ENCODE results near the gene KCTD16.

KCTD16 gene

GRCh38 chr5:144284931-144285502, 114.3 kb downstream of the KCTD16 start:
- DNase-seq (ENCODE audit: low spot score): no peak

DNA sequence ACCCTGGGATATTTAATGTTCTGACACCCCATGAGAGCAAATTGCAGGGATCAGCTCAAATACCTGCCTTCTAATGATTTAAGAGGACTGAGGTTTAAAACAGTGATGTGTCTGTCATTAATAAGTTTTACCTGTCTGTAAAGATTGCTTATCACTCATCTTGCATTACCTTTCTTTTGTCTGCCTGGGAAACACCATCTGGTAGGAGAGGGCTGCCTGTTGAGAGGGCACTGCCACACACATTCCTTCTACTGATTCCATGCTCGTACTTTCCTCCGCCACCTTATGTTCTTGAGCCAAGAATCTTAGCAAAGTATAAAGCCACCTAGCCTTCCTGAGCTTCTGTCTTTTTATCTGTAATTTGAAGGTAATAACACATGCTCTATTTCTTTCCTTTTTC, 118.6 kb downstream of the KCTD16 start:
- DNase-seq (ENCODE audit: low spot score): no peak

DNA sequence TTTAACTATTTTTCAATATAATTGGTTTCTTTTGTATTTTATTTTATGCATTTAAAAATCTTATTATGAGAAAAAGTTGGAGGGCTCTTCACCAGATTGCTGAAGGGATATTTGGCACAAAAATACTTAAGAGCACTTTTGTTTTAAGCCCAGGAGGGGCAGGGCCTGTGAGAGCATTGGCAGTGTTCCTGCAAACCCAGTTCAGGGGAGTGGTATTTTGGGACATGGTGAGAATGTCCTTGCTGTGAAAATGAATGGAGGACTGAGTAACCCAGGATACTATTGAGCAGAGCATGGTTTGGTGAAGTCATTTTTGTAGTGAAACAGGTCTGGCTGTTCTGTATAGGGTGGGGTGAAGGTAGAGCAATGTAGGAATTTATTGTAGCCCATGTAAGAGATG, 121.4 kb downstream of the KCTD16 start:
- DNase-seq (ENCODE audit: low spot score): no peak

DNA sequence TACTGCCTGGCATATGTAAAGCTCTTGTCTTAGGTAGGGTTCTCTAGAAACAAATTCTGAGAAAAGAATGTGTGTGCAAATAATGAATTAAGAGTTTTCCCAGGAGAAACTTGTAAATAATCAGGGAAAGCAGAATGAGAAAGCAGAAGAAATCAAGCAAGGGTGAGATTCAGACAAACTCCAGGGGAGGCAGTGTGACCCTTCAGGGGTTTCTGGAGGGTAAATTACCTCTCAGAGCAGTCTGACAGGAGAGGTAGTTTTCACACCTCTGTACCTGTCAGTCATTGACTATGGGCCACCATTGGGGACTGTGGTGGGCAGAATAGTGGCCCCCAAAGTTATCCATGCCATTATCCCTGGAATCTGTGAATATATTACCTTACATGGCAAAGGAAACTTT, 124.6 kb downstream of the KCTD16 start:
- DNase-seq (ENCODE audit: low spot score): no peak

DNA sequence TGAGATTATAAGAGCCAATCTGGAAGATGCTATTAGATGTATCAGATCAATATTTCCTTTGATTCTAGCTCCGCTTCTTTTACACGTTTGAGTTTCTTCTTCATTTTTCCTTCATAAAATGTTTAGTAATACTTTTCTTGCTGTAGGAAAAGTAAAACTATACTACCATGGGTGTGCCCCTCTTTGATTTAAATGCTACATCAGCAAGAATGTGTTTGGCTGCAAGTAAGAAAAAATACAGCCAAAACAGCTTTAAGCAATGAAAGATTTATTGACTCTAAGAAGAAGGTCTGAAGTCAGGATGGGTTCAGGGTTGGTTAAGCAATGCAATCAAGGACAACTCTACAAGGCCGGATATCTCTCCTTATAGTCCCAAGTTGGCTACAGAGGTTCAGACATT, 126.4 kb downstream of the KCTD16 start:
- no peak for DNase-seq (ENCODE audit: low spot score)

DNA sequence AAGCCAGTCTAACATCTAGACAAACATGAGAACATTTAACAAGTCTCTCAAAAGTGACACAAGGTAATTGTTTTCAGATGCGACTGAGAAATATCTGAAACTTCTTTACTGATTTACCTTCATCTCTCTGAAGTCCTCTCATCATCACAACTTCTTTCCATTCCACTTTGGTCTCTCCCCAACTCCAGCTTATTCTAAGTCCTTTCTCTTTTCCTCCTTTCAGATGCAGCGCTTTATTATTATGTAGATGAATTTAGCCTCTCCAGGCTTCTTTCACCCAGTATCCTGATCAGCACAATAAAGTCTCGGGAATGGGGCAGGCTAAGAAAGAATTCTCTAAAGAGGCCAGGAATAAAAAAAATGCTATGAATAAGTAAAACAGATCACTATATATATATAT, 128.0 kb downstream of the KCTD16 start:
- DNase-seq (ENCODE audit: low spot score): no peak

DNA sequence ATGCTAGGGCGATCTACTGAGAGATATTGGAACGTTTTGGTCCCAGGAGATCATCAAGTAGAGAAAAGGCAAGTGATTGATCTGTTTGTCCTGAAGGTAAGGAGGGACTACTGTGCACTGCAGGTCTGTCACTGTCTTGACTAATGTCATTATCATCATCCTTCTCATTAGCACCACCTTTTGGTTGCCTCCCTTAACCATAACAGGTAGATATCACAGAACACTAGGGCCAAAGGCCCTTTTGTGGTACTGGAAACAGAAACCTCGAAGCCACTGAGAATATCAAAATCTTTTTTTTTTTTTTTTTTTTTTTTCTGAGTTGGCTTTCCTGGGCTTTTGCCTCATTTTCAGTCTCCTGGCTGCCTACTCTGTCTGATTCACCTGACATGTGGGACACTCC, 134.0 kb downstream of the KCTD16 start:
- no peak for DNase-seq (ENCODE audit: low spot score)

- DNase-seq (ENCODE audit: low spot score): peak; percentile 70
These were observed 137.1 kb downstream of the KCTD16 start for GRCh38 chr5:144307736-144308135.

DNA sequence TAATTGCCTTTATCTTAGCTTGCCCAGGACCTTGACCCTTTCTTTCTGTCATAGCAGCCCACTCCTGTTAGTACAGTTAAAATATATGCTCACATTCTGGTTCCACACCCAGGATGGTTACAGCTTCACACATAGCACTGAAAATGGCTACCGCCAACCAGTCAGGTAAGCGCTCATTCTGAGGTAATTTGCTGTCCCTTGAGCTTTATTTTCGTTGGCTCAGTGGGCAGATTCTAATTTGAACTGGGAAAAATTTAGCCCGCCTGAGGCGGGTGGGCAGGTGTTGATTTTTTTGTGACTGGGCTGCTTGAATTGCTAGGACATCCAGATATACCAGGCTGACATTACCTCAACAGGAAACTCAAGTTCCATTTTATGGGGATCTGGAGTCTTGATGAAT, 137.5 kb downstream of the KCTD16 start:
- DNase-seq (ENCODE audit: low spot score): no peak

- peak; percentile 27 for DNase-seq (ENCODE audit: low spot score)
These were observed 138.4 kb downstream of the KCTD16 start for GRCh38 chr5:144308906-144309670.

DNA sequence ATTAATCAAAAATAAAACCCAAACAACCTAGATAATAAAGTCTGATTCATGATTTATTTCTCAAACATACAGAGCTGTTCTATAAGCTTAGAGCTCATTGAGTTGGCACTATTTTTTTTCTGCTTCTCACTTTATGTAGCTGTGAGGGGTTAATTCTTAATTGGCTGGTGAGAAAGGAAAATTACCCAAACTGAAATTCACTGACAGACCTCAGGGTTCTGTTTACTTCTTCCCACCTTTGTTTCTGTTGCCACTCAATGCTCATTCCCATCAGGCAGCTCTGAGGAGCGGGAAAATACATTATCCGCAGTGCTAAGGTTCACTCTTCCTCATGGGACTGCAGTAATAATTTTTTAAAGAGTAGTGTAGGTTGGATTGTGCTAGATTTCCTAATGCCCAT, 139.9 kb downstream of the KCTD16 start:
- DNase-seq (ENCODE audit: low spot score): no peak

DNA sequence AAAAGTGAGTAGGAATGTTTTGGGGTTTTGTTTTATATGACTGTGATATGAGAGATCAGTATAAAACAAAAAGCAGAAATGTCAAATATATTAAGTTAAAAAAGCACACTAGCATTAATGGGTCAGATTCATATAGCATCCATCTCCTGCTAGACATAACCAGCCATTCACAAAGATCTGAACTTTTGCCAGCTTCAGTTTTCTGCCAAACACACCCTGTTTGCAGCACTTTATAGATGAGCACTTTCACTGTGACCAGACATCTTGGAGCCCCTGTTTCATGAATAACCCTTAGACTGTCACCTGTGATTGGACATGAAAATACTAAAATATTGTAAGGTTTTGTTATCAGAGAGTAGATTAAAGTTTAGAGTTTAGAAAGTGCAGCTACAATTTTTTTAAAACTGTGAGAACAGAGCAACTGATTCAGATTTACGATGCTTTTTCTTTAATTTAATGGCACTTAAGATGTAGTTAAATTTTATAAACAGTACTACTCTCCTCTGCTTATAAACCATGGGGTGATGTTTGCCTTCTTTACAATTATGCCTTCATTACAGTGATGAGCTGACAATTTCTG, 142.6 kb downstream of the KCTD16 start:
- DNase-seq (ENCODE audit: low spot score): no peak

GRCh38 chr5:144315026-144315425, 144.4 kb downstream of the KCTD16 start:
- DNase-seq (ENCODE audit: low spot score): no peak

DNA sequence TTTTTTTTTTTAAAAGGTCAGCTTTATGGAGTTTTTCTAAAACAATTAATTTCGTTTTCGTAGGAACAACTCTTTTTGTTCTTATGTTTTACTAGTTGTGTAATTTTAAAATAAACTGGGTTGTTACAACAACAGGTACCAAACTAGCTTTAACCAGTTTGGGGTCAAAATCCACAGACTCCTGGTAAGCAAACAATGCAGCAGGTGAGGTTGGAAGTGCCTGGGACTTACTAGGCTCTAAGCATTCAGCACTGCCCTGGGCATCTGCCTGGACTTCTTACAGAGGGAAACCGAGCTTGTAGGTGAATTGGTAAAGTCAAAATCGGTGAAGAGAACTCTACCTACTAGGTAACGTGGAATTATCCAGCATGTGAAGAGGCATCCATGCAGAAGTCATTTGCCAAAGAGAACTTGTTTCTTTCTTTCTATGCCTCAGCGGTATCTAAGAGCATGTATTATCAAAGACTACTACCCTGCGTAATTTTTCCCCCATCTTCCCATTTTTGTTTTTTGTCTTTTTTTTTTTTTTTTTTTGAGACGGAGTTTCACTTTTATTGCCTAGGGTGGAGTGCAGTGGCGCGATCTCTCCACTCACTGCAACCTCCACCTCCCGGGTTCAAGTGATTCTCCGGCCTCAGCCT, 145.4 kb downstream of the KCTD16 start:
- DNase-seq (ENCODE audit: low spot score): no peak

DNA sequence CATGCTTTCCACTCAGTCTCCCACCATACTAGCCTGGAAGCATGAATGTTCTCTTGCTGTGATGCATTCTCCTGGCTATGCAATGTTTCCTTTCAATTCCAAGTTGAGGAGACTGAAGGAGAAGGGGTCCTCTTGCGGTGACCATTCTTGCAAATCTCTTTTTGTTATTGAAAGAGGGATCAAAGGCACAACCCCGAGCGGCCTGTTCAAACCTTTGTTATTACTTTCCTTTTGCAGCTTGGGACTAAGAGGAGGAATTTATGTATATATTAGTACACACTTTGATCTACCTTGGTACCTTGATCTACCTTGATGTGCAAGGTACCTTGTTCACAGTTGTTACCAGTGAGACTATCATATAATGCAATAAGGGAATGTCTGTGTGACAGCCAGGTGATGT, 147.3 kb downstream of the KCTD16 start:
- no peak for DNase-seq (ENCODE audit: low spot score)

- no peak for DNase-seq (ENCODE audit: low spot score)
These were observed 147.8 kb downstream of the KCTD16 start for GRCh38 chr5:144318460-144318859.

GRCh38 chr5:144323181-144323580, 152.5 kb downstream of the KCTD16 start:
- no peak for DNase-seq (ENCODE audit: low spot score)

- DNase-seq (ENCODE audit: low spot score): no peak
These were observed 154.9 kb downstream of the KCTD16 start for GRCh38 chr5:144325532-144325931.

GRCh38 chr5:144328494-144328893, 157.8 kb downstream of the KCTD16 start:
- no peak for DNase-seq (ENCODE audit: low spot score)

GRCh38 chr5:144328980-144329379, 158.3 kb downstream of the KCTD16 start:
- DNase-seq (ENCODE audit: low spot score): no peak

DNA sequence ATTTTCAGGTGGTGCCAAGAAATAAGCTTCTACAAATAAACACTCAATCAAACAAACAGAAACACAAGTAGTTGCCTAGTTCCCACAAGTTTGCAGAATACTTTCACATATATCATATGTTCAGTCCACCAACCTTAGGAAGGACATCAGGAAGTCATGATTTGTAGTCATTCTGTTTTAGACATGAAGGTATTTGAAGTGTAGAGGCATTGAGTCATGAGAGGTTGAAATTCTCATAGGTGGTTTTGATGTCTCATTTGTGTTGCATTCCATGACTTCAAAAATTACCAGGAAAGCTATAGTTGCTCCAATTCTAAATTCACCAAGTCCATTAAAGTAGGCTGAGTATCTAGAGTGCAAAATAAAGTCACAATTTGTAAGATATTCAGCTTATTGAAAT, 159.0 kb downstream of the KCTD16 start:
- DNase-seq (ENCODE audit: low spot score): no peak

DNA sequence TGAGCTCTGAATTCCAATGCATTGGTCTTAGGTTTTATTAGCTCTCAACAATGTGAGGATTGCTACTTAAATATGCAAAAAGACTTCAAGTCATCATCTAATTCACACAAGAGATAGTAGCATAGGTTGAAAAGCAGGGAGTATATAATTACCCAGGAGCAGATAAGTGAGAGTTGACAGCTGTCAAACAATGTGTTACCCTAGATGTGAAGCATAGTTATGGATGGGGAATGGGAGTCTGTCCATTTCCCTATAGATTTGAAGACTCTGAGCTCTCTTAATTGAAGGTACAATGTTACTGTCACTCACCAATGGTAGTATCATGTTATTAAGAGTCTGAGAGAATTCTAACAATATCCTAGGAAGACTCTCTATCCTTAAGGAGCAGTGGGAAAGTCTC, 160.7 kb downstream of the KCTD16 start:
- DNase-seq (ENCODE audit: low spot score): no peak

- no peak for DNase-seq (ENCODE audit: low spot score)
These were observed 161.6 kb downstream of the KCTD16 start for GRCh38 chr5:144332265-144332664.
